H9 (cell line): ENCODE measurements around the gene HERC4. TPM values are rescaled to one million over a fixed set of nuclear protein-coding genes. Genes with fewer than 3 reads are reported as not detected.

Experiments used
- DNase-seq: peaks from one replicate; pipeline ENCODE4 v3.0.0-alpha.2; 2017
- H2AFZ ChIP-seq: one replicate; pipeline ENCODE4 v1.6.1; 2013; ENCODE audit warnings: mild to moderate bottlenecking, low read length, control low read depth, moderate library complexity
- H2AK5ac ChIP-seq: 2 replicates; pipeline ENCODE4 v1.6.1; 2013; ENCODE audit warnings: low read length, control low read depth, mixed read lengths; ENCODE audit not compliant: insufficient read length
- H2BK120ac ChIP-seq: one replicate; pipeline ENCODE4 v1.6.1; 2013; ENCODE audit warnings: low read depth, mild to moderate bottlenecking, low read length, control low read depth, inconsistent platforms; ENCODE audit not compliant: poor library complexity, severe bottlenecking
- H2BK12ac ChIP-seq: 2 replicates; pipeline ENCODE4 v1.6.1; 2013; ENCODE audit warnings: low read length, control low read depth, mixed read lengths, low read depth; ENCODE audit not compliant: insufficient read length
- H2BK15ac ChIP-seq: 2 replicates; pipeline ENCODE4 v1.6.1; 2013; ENCODE audit warnings: low read depth, low read length, control low read depth
- H2BK20ac ChIP-seq: one replicate; pipeline ENCODE4 v1.6.1; 2013; ENCODE audit warnings: low read depth, mild to moderate bottlenecking, low read length, control low read depth, inconsistent platforms; ENCODE audit not compliant: poor library complexity, severe bottlenecking
- H2BK5ac ChIP-seq: 2 replicates; pipeline ENCODE4 v1.6.1; 2013; ENCODE audit warnings: low read length, control low read depth, mixed read lengths; ENCODE audit not compliant: insufficient read length
- H3K14ac ChIP-seq: 2 replicates; pipeline ENCODE4 v1.6.1; 2013; ENCODE audit warnings: low read length, control low read depth; ENCODE audit not compliant: insufficient read depth
- H3K18ac ChIP-seq: 2 replicates; pipeline ENCODE4 v1.6.1; 2013; ENCODE audit warnings: low read depth, mild to moderate bottlenecking, mixed read lengths, low read length, control low read depth; ENCODE audit not compliant: insufficient read length
- H3K23ac ChIP-seq: 2 replicates; pipeline ENCODE4 v1.6.1; 2013; ENCODE audit warnings: low read length, control low read depth, mixed read lengths, low read depth; ENCODE audit not compliant: insufficient read length
- H3K23me2 ChIP-seq: 2 replicates; pipeline ENCODE4 v1.6.1; 2013; ENCODE audit warnings: low read depth, mild to moderate bottlenecking, mixed read lengths, low read length, control low read depth; ENCODE audit not compliant: insufficient read length, poor library complexity, severe bottlenecking
- H3K27ac ChIP-seq: 2 replicates; pipeline ENCODE4 v1.5.1; 2013; ENCODE audit warnings: low read length, control low read depth, mixed read lengths, low read depth; ENCODE audit not compliant: insufficient read length
- H3K27me3 ChIP-seq: 2 replicates; pipeline ENCODE4 v1.6.1; 2013; ENCODE audit warnings: low read length, control low read depth, inconsistent platforms; ENCODE audit not compliant: insufficient read depth
- H3K4ac ChIP-seq: 2 replicates; pipeline ENCODE4 v1.6.1; 2013; ENCODE audit warnings: low read depth, mild to moderate bottlenecking, control low read depth, inconsistent platforms, low read length, moderate library complexity
- H3K4me1 ChIP-seq: 2 replicates; pipeline ENCODE4 v1.6.1; 2013; ENCODE audit warnings: low read length, control low read depth, inconsistent platforms; ENCODE audit not compliant: insufficient read depth
- H3K4me2 ChIP-seq: 2 replicates; pipeline ENCODE4 v1.6.1; 2013; ENCODE audit warnings: low read length, control low read depth, mixed read lengths; ENCODE audit not compliant: insufficient read length, insufficient read depth
- H3K56ac ChIP-seq: 2 replicates; pipeline ENCODE4 v1.6.1; 2013; ENCODE audit warnings: low read depth, mild to moderate bottlenecking, mixed read lengths, low read length, control low read depth; ENCODE audit not compliant: insufficient read length
- H3K79me1 ChIP-seq: 2 replicates; pipeline ENCODE4 v1.6.1; 2013; ENCODE audit warnings: low read depth, mild to moderate bottlenecking, moderate library complexity, low read length, control low read depth, inconsistent platforms; ENCODE audit not compliant: insufficient read depth, poor library complexity, severe bottlenecking
- H3K79me2 ChIP-seq: 2 replicates; pipeline ENCODE4 v1.6.1; 2013; ENCODE audit warnings: low read length, control low read depth, inconsistent platforms; ENCODE audit not compliant: insufficient read depth
- H3K9ac ChIP-seq: 2 replicates; pipeline ENCODE4 v1.6.1; 2013; ENCODE audit warnings: low read length, control low read depth, mixed read lengths; ENCODE audit not compliant: insufficient read length; ENCODE audit errors: extremely low read depth
- H3K9me3 ChIP-seq: one replicate; pipeline ENCODE4 v1.6.1; 2013; ENCODE audit warnings: low read depth, low read length, inconsistent platforms; ENCODE audit not compliant: control insufficient read depth
- H3T11ph ChIP-seq: one replicate; pipeline ENCODE4 v1.6.1; 2013; ENCODE audit warnings: mild to moderate bottlenecking, low read length, control low read depth, inconsistent platforms
- H4K20me1 ChIP-seq: one replicate; pipeline ENCODE4 v1.6.1; 2013; ENCODE audit not compliant: control insufficient read depth, insufficient read length, insufficient read depth
- H4K5ac ChIP-seq: 2 replicates; pipeline ENCODE4 v1.6.1; 2013; ENCODE audit warnings: low read depth, mild to moderate bottlenecking, mixed read lengths, low read length, control low read depth; ENCODE audit not compliant: insufficient read length
- H4K8ac ChIP-seq: replicated peaks from 2 replicates; pipeline ENCODE4 v1.6.1; 2013; ENCODE audit warnings: low read length, control low read depth, mixed read lengths, low read depth; ENCODE audit not compliant: insufficient read length
- H4K91ac ChIP-seq: 2 replicates; pipeline ENCODE4 v1.6.1; 2013; ENCODE audit warnings: low read depth, mild to moderate bottlenecking, moderate library complexity, mixed read lengths, low read length, control low read depth; ENCODE audit not compliant: insufficient read length
- H3K27ac Mint-ChIP-seq, 3 experiments: 2 replicates in 2 of 3; 3 replicates in 1 of 3; pipeline ENCODE4 v1.8.0; 2020 to 2021; ENCODE audit warnings: mixed read lengths in 3 of 3, mild to moderate bottlenecking in 1 of 3, moderate library complexity in 1 of 3
- H3K27me3 Mint-ChIP-seq: 2 replicates; pipeline ENCODE4 v1.8.0; 2021; ENCODE audit warnings: low read depth, mild to moderate bottlenecking, moderate library complexity, mixed read lengths
- H3K36me3 Mint-ChIP-seq, 3 experiments: 2 replicates in 2 of 3; 3 replicates in 1 of 3; pipeline ENCODE4 v1.8.0; 2020 to 2021; ENCODE audit warnings: low read depth in 3 of 3, mixed read lengths in 3 of 3; ENCODE audit not compliant: insufficient read depth in 1 of 3
- H3K4me1 Mint-ChIP-seq, 2 experiments: 2 replicates each; pipeline ENCODE4 v1.8.0; 2020; ENCODE audit warnings: mixed read lengths in 2 of 2
- H3K4me3 Mint-ChIP-seq, 2 experiments: 2 replicates in 1 of 2; 3 replicates in 1 of 2; pipeline ENCODE4 v1.8.0; 2020 to 2021; ENCODE audit warnings: mild to moderate bottlenecking in 2 of 2, mixed read lengths in 2 of 2, moderate library complexity in 1 of 2
- H3K9me3 Mint-ChIP-seq, 2 experiments: 2 replicates in 1 of 2; 3 replicates in 1 of 2; pipeline ENCODE4 v1.8.0; 2020; ENCODE audit warnings: mild to moderate bottlenecking in 2 of 2, mixed read lengths in 2 of 2, moderate library complexity in 1 of 2
- WGBS: extraction: QIAGEN DNeasy Blood & Tissue Kit; methylation state at CpG from one replicate; pipeline ENCODE4 v1.1.7; 2013; ENCODE audit warnings: missing lambda C conversion rate, low lambda C conversion rate, mixed read lengths; ENCODE audit not compliant: insufficient read length; ENCODE audit errors: extremely low coverage; 5-methylcytosine and 5-hydroxymethylcytosine counted together
- total RNA-seq: library from RNA; stranded (reverse); gene quantifications from 2 replicates; pipeline ENCODE4 v1.2.1, GENCODE V29; 2021
- TF ChIP-seq, protein P1 (sequence below): fragments of 200-600 bp; sonication (generic); conservative IDR thresholded peaks from 3 replicates; pipeline ENCODE4 v1.8.0; 2021; ENCODE audit warnings: antibody characterized with exemption, mild to moderate bottlenecking

The HERC4 gene
- total RNA-seq, 1 experiment from 2014 or later, result 24.5 TPM

DNA sequence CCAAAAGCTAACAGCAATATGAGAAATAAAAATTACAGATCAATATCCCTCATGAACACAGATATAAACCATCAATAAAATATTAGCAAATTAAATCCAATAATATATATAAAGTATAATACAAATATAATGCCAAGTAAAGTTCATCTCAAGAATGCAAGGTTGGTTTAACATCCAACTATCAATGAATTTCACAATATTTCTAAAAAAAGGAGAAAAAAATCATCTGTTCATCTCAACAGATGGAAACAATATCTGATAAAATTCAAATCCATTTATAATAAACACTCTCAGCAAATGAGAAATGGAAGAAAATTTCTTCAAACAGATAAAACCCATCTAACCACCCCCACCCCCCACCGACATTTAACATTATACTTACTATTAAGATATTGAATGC is 103.8 kb downstream of the HERC4 start:
- Histone ChIP-seq H3K56ac (no peak overlapping the region), H2AFZ (no peak overlapping the region), H3K18ac (no peak overlapping the region), H3K4me2 (no peak overlapping the region), H2BK120ac (no peak overlapping the region), H3K79me1 (no peaks in the 10 kb centered on the region), H3K9ac (no peak overlapping the region), H2BK20ac (no peak overlapping the region), H3K27me3 (no peaks in the 10 kb centered on the region), H3K79me2 (no peaks in the 10 kb centered on the region), H2BK12ac (no peak overlapping the region), H3K14ac (no peak overlapping the region), H3K9me3 (no peaks in the 10 kb centered on the region), H4K20me1 (no peaks in the 10 kb centered on the region), H3K4me1 (no peaks in the 10 kb centered on the region; the same call in 1 of the 2 replicates), H3K23ac (no peak overlapping the region), H2AK5ac (no peak overlapping the region), H2BK15ac (no peak overlapping the region), H2BK5ac (no peak overlapping the region), H3T11ph (no peak overlapping the region), H4K8ac (no peak overlapping the region), H3K23me2 (no peaks in the 10 kb centered on the region), H3K4ac (no peak overlapping the region), H3K27ac (no peak overlapping the region), H4K5ac (no peak overlapping the region), H4K91ac (no peak overlapping the region)
- H3K27ac Mint-ChIP-seq, result no peak overlapping the region
- DNase-seq, result no peak
- peaks cover 42 to 68% (median 43%) of the 10 kb centered on the region in 3 experiments for H3K36me3 Mint-ChIP-seq
- H3K27me3 Mint-ChIP-seq, result no peaks in the 10 kb centered on the region
- TF ChIP-seq, protein P1, sequence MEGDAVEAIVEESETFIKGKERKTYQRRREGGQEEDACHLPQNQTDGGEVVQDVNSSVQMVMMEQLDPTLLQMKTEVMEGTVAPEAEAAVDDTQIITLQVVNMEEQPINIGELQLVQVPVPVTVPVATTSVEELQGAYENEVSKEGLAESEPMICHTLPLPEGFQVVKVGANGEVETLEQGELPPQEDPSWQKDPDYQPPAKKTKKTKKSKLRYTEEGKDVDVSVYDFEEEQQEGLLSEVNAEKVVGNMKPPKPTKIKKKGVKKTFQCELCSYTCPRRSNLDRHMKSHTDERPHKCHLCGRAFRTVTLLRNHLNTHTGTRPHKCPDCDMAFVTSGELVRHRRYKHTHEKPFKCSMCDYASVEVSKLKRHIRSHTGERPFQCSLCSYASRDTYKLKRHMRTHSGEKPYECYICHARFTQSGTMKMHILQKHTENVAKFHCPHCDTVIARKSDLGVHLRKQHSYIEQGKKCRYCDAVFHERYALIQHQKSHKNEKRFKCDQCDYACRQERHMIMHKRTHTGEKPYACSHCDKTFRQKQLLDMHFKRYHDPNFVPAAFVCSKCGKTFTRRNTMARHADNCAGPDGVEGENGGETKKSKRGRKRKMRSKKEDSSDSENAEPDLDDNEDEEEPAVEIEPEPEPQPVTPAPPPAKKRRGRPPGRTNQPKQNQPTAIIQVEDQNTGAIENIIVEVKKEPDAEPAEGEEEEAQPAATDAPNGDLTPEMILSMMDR, result no peak
- H3K4me1 Mint-ChIP-seq, result peaks cover 17 to 18% of the 10 kb centered on the region in 2 experiments
- H3K9me3 Mint-ChIP-seq, result peaks cover 13 to 21% of the 10 kb centered on the region in 2 experiments
- no peak overlapping the region for H3K4me3 Mint-ChIP-seq
- no CpG with 5 or more reads among the region's 1 CpG for WGBS
